ENCODE data around the gene CRY1. TPM values are rescaled to one million over a fixed set of nuclear protein-coding genes. Genes with fewer than 3 reads are reported as not detected.

CRY1 gene
- total and polyA plus RNA-seq, 2 of the 4 experiments (the other 2 are of a cell fraction), result 5.9 to 9.9 TPM

DNA sequence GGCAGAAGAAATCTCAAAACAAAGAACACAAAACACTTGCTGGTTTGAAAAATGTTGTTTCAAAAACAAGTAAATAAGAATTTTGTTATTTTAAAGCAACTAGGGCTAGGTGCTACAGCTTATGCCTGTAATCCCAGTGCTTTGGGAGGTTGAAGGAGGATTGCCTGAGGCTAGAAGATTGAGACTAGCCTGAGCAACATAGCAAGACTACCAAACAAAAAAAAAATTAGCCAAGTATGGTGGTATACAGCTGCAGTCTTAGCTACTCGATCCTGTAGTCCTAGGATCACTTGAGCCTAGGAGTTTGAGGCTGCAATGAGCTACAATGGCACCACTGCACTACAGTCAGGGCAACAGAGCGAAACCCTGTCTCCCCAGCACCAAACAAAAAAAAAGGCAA is 73.8 kb downstream of the CRY1 start:
- no peak overlapping the region for H4K8ac ChIP-seq (ENCODE audit: low read depth in 2 of 2, low read length in 2 of 2)
- H3K4ac ChIP-seq (ENCODE audit: low read depth, low read length), result no peak overlapping the region
- H3K23ac ChIP-seq (ENCODE audit: low read depth, low read length), result no peak overlapping the region
- no peaks in the 10 kb centered on the region for H3K9me1 ChIP-seq (ENCODE audit: insufficient read depth, low read length)
- 0 out of 2 replicates have a peak, but pooled peaks cover 2% of the 10 kb centered on the region for H3K36me3 ChIP-seq (ENCODE audit: control insufficient read depth, insufficient read depth, low read length)
- H4K20me1 ChIP-seq (ENCODE audit: insufficient read depth, low read length), result no peaks in the 10 kb centered on the region
- H3K4me1 ChIP-seq (ENCODE audit: control insufficient read depth, insufficient read depth, low read length), result no peaks in the 10 kb centered on the region
- no peak overlapping the region for H2BK5ac ChIP-seq (ENCODE audit: low read depth, low read length, poor library complexity, severe bottlenecking)
- no peaks in the 10 kb centered on the region for H3K9me3 ChIP-seq (ENCODE audit: control insufficient read depth, insufficient read depth, low read length)
- H4K91ac ChIP-seq (ENCODE audit: insufficient read depth, low read depth, low read length), result no peak overlapping the region
- ChIA-PET CTCF (no interaction called here), POLR2A (ENCODE audit: unreplicated experiment) (no interaction called here)
- H3K27ac ChIP-seq (ENCODE audit: insufficient read depth, low read length), result no peak overlapping the region
- no peak overlapping the region for H2BK20ac ChIP-seq (ENCODE audit: low read depth, low read length)
- no peak overlapping the region for H3K14ac ChIP-seq (replicated peaks; ENCODE audit: low read depth, low read length)
- no peak for DNase-seq
- dilution Hi-C loops (cut with HindIII; ENCODE audit: low sequenced_read_pairs, unreplicated experiment), result no loop called here
- no CpG with 5 or more reads among the region's 2 CpGs for WGBS, 2 experiments (ENCODE audit: extremely low coverage in 2 of 2, insufficient read length in 1 of 2)
- no peaks in the 10 kb centered on the region for H3K27me3 ChIP-seq (ENCODE audit: control insufficient read depth, insufficient read depth, low read length)
- no peak overlapping the region for H3K18ac ChIP-seq (ENCODE audit: low read depth, low read length)
- H3K79me1 ChIP-seq (ENCODE audit: low read depth in 1 of 2, low read length in 2 of 2), result peaks cover 0 to 5% of the 10 kb centered on the region in 2 experiments; a peak in 2 of 4 replicates
- no peak overlapping the region for H2AK5ac ChIP-seq (ENCODE audit: low read depth, low read length)
- no peak for ATAC-seq (ENCODE audit: low read depth)
- no peak overlapping the region for H3K9ac ChIP-seq (ENCODE audit: low read depth, low read length)
- BruUV-seq (replicated peaks), result no TSS peak
- no peak overlapping the region for H3K4me3 ChIP-seq (ENCODE audit: insufficient read depth, low read depth, low read length)
- intact Hi-C loops (cut with micrococcal nuclease), result no loop called here
- H2BK15ac ChIP-seq (ENCODE audit: low read depth, low read length), result no peak overlapping the region
- H2BK120ac ChIP-seq (ENCODE audit: low read depth, low read length), result no peak overlapping the region
- H3K56ac ChIP-seq (ENCODE audit: extremely low read depth, insufficient read depth, low read length), result no peak overlapping the region
- in situ Hi-C loops (cut with MboI; ENCODE audit: low sequenced_read_pairs), result no loop called here
- H2AK9ac ChIP-seq (replicated peaks; ENCODE audit: low read depth, low read length, poor library complexity), result no peak overlapping the region
- H2AFZ ChIP-seq (replicated peaks; ENCODE audit: low read length, poor library complexity), result no peak overlapping the region
- H4K5ac ChIP-seq (ENCODE audit: low read depth, low read length), result no peak overlapping the region
- H3K4me2 ChIP-seq (ENCODE audit: low read depth, low read length), result no peak overlapping the region
- TF ChIP-seq POLR2A (IDR thresholded peaks at IDR 0.05; ENCODE audit: low read depth, low read length) (no peak), NFE2L2 (IDR thresholded peaks at IDR 0.05; ENCODE audit: low read depth, low read length) (no peak), CHD1 (IDR thresholded peaks at IDR 0.05; ENCODE audit: low read depth, low read length) (no peak)
- TF ChIP-seq, protein P1, sequence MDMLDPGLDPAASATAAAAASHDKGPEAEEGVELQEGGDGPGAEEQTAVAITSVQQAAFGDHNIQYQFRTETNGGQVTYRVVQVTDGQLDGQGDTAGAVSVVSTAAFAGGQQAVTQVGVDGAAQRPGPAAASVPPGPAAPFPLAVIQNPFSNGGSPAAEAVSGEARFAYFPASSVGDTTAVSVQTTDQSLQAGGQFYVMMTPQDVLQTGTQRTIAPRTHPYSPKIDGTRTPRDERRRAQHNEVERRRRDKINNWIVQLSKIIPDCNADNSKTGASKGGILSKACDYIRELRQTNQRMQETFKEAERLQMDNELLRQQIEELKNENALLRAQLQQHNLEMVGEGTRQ (IDR thresholded peaks at IDR 0.05; ENCODE audit: low read depth, low read length), result no peak

Data from IMR-90 (cell line).